ENCODE measurements around the gene ANXA9. TPM values are rescaled to one million over a fixed set of nuclear protein-coding genes. Genes with fewer than 3 reads are reported as not detected.

ANXA9 gene
- total RNA-seq, 1 experiment from 2014 or later: 1.2 TPM

Other genes with a start within 250 kb of the ANXA9 start
- 5.1 TPM for gene CTSS, start 216.5 kb upstream of the ANXA9 start, total RNA-seq (2021; ENCODE audit: unreplicated experiment)
- 4.4 TPM for gene CTSK, start 174.0 kb upstream of the ANXA9 start, total RNA-seq (2021; ENCODE audit: unreplicated experiment)
- 36.2 TPM for gene ARNT, start 105.7 kb upstream of the ANXA9 start, total RNA-seq (2021; ENCODE audit: unreplicated experiment)
- not detected for gene CTXND2, start 95.2 kb upstream of the ANXA9 start, total RNA-seq (2021; ENCODE audit: unreplicated experiment)
- gene SETDB1, start 55.9 kb upstream of the ANXA9 start, total RNA-seq (2021; ENCODE audit: unreplicated experiment): 43.3 TPM
- gene CERS2, start 7.5 kb upstream of the ANXA9 start, total RNA-seq (2021; ENCODE audit: unreplicated experiment): 348 TPM
- gene MINDY1, start 24.6 kb downstream of the ANXA9 start, total RNA-seq (2021; ENCODE audit: unreplicated experiment): 15.8 TPM
- 16.2 TPM for gene PRUNE1, start 26.2 kb downstream of the ANXA9 start, total RNA-seq (2021; ENCODE audit: unreplicated experiment)
- gene BNIPL, start 54.3 kb downstream of the ANXA9 start, total RNA-seq (2021; ENCODE audit: unreplicated experiment): 0.46 TPM
- gene C1orf56, start 65.5 kb downstream of the ANXA9 start, total RNA-seq (2021; ENCODE audit: unreplicated experiment): 2.7 TPM
- 81.2 TPM for gene CDC42SE1, start 77.3 kb downstream of the ANXA9 start, total RNA-seq (2021; ENCODE audit: unreplicated experiment)
- 5.0 TPM for gene MLLT11, start 78.1 kb downstream of the ANXA9 start, total RNA-seq (2021; ENCODE audit: unreplicated experiment)
- 8.1 TPM for gene GABPB2, start 88.5 kb downstream of the ANXA9 start, total RNA-seq (2021; ENCODE audit: unreplicated experiment)
- 5.7 TPM for gene SEMA6C, start 164.3 kb downstream of the ANXA9 start, total RNA-seq (2021; ENCODE audit: unreplicated experiment)
- gene TNFAIP8L2, start 174.4 kb downstream of the ANXA9 start, total RNA-seq (2021; ENCODE audit: unreplicated experiment): not detected
- gene LYSMD1, start 183.6 kb downstream of the ANXA9 start, total RNA-seq (2021; ENCODE audit: unreplicated experiment): 5.1 TPM
- 36.5 TPM for gene SCNM1, start 183.9 kb downstream of the ANXA9 start, total RNA-seq (2021; ENCODE audit: unreplicated experiment)
- gene TMOD4, start 193.7 kb downstream of the ANXA9 start, total RNA-seq (2021; ENCODE audit: unreplicated experiment): 0.80 TPM
- gene VPS72, start 207.9 kb downstream of the ANXA9 start, total RNA-seq (2021; ENCODE audit: unreplicated experiment): 71.5 TPM
- 78.9 TPM for gene PIP5K1A, start 216.3 kb downstream of the ANXA9 start, total RNA-seq (2021; ENCODE audit: unreplicated experiment)

Data from Panc1 (cell line).